Dendritic cell treated with granulocyte-macrophage colony-stimulating factor and Interleukin-4, amounts not matched to agents 40 ng/mL and 50 ng/mL, for 4 days (primary cell): ENCODE results near the gene STK39.

Source experiments
- H3K27ac Mint-ChIP-seq: one replicate; pipeline ENCODE4 v1.8.0; 2022; ENCODE audit warnings: mild to moderate bottlenecking, mixed read lengths
- H3K27me3 Mint-ChIP-seq: one replicate; pipeline ENCODE4 v1.8.0; 2022; ENCODE audit warnings: mild to moderate bottlenecking, mixed read lengths
- H3K36me3 Mint-ChIP-seq: one replicate; pipeline ENCODE4 v1.8.0; 2022; ENCODE audit warnings: low read depth, mixed read lengths
- H3K4me1 Mint-ChIP-seq: one replicate; pipeline ENCODE4 v1.8.0; 2022; ENCODE audit warnings: low read depth, mixed read lengths
- H3K4me3 Mint-ChIP-seq: one replicate; pipeline ENCODE4 v1.8.0; 2022; ENCODE audit warnings: mild to moderate bottlenecking, moderate library complexity, mixed read lengths
- H3K9me3 Mint-ChIP-seq: one replicate; pipeline ENCODE4 v1.8.0; 2022; ENCODE audit warnings: mixed read lengths
- intact Hi-C: fragments of 100-400 bp; cut with micrococcal nuclease; formaldehyde crosslinking; loops from one replicate; pipeline ENCODE4 v1.15.0; 2022

Gene STK39

GRCh38 chr2:168021800-168022587, 225.4 kb downstream of the STK39 start:
- no peaks in the 10 kb centered on the region for H3K9me3 Mint-ChIP-seq
- intact Hi-C loops: no loop called here
- no peak overlapping the region for H3K27ac Mint-ChIP-seq
- peaks cover 16% of the 10 kb centered on the region for H3K4me1 Mint-ChIP-seq
- H3K36me3 Mint-ChIP-seq: no peaks in the 10 kb centered on the region
- no peaks in the 10 kb centered on the region for H3K27me3 Mint-ChIP-seq
- no peak overlapping the region for H3K4me3 Mint-ChIP-seq

DNA sequence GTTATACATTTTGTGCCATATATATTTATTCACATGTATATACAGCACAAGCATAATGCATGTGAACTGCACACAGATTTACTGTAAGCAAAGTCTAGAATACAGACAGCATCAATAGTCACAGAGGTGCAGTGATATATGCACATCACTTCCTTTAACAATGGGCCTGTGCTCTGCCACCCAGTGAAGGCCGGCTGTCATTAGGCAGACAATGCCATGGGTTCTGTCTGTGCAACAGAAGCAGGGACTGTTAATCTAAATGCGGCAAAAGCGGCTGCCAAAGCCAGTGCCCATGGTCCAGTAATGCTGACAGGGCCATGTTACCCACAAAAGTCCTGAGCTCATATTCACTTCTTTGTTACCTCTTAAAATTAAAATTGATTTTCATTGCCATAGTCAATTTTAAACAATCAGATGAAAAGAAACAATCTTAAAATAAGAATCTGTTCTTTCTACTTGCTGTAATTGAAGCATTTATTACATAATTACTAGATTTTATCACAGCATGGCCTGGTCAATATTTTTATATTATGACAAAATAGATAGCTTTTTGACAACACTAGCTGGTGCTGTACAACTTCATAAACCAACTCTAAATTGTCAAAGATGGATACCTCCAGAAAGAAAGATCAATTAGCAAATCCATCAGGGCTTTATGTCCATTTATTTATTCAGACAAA, 232.0 kb downstream of the STK39 start:
- Mint-ChIP-seq H3K4me3 (no peak overlapping the region), H3K27ac (no peak overlapping the region), H3K4me1 (no peaks in the 10 kb centered on the region), H3K9me3 (no peaks in the 10 kb centered on the region), H3K27me3 (no peaks in the 10 kb centered on the region), H3K36me3 (peaks cover 6% of the 10 kb centered on the region)
- intact Hi-C loops: no loop called here

- Mint-ChIP-seq H3K4me3 (no peak overlapping the region), H3K36me3 (peaks cover 21% of the 10 kb centered on the region), H3K4me1 (no peaks in the 10 kb centered on the region), H3K9me3 (no peaks in the 10 kb centered on the region), H3K27me3 (no peaks in the 10 kb centered on the region), H3K27ac (no peak overlapping the region)
- intact Hi-C loops: no loop called here
Observed at GRCh38 chr2:168009900-168010299, 237.5 kb downstream of the STK39 start.

GRCh38 chr2:168008646-168009195, 238.7 kb downstream of the STK39 start:
- no peak overlapping the region for H3K27ac Mint-ChIP-seq
- no peak overlapping the region for H3K4me3 Mint-ChIP-seq
- H3K27me3 Mint-ChIP-seq: no peaks in the 10 kb centered on the region
- no peaks in the 10 kb centered on the region for H3K4me1 Mint-ChIP-seq
- peaks cover 28% of the 10 kb centered on the region for H3K36me3 Mint-ChIP-seq
- intact Hi-C loops: no loop called here
- H3K9me3 Mint-ChIP-seq: no peaks in the 10 kb centered on the region

DNA sequence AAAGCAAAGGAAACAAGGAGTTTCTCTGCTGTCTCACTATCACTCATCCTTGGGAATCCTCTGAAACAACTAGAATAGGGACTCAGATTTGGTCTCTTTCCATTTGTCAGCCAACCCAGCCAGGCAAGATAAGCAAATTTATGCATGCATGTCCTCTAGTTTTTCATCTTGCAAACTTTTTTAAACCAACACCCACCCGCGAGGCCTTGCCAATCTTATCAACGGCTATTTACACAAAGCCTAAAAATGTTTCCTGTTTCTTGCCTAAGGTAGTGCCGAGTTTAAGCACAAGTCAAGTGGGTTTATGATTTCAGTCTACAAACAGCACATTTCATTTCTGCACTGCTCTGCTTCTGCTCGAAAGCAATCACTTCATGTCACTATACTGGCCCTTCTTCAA, 240.9 kb downstream of the STK39 start:
- no peaks in the 10 kb centered on the region for H3K9me3 Mint-ChIP-seq
- H3K27me3 Mint-ChIP-seq: no peaks in the 10 kb centered on the region
- no peak overlapping the region for H3K4me3 Mint-ChIP-seq
- no peak overlapping the region for H3K27ac Mint-ChIP-seq
- H3K4me1 Mint-ChIP-seq: peaks cover 6% of the 10 kb centered on the region
- intact Hi-C loops: no loop called here
- H3K36me3 Mint-ChIP-seq: peaks cover 22% of the 10 kb centered on the region

GRCh38 chr2:168005586-168005985, 241.8 kb downstream of the STK39 start:
- no peak overlapping the region for H3K4me3 Mint-ChIP-seq
- no peak overlapping the region for H3K27ac Mint-ChIP-seq
- H3K4me1 Mint-ChIP-seq: peaks cover 6% of the 10 kb centered on the region
- peaks cover 22% of the 10 kb centered on the region for H3K36me3 Mint-ChIP-seq
- intact Hi-C loops: no loop called here
- H3K27me3 Mint-ChIP-seq: no peaks in the 10 kb centered on the region
- H3K9me3 Mint-ChIP-seq: no peaks in the 10 kb centered on the region

GRCh38 chr2:168003876-168004275, 243.5 kb downstream of the STK39 start:
- Mint-ChIP-seq H3K9me3 (no peaks in the 10 kb centered on the region), H3K36me3 (peaks cover 27% of the 10 kb centered on the region), H3K4me1 (peaks cover 6% of the 10 kb centered on the region), H3K27ac (no peak overlapping the region), H3K27me3 (no peaks in the 10 kb centered on the region), H3K4me3 (no peak overlapping the region)
- intact Hi-C loops: no loop called here

DNA sequence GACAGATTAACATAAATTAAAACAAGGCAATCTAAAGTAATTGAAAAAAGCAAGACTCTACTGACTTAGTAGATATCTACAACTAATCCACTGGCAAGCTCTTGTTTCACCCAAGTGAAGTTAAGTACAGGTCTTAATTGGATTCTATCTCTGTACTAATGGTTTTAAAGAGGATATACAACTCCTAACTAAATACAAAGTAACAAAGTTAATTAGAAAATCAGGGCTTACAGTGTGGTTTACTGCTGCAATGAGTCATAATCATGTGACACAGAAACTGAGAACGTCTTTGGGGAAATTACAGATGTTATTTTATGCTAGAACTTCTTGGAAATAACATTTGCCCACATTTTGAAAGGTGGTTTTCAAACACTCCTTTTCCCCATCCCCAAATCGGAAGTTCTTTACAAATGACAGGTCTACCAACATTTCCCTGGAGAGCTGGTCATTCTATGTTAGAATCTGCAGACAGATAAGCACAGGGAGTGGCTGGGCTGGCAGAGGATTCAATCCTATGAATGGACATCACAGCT, 245.3 kb downstream of the STK39 start:
- Mint-ChIP-seq H3K4me1 (peaks cover 6% of the 10 kb centered on the region), H3K36me3 (peaks cover 17% of the 10 kb centered on the region), H3K4me3 (no peak overlapping the region), H3K27ac (no peak overlapping the region), H3K27me3 (no peaks in the 10 kb centered on the region), H3K9me3 (no peaks in the 10 kb centered on the region)
- intact Hi-C loops: no loop called here

DNA sequence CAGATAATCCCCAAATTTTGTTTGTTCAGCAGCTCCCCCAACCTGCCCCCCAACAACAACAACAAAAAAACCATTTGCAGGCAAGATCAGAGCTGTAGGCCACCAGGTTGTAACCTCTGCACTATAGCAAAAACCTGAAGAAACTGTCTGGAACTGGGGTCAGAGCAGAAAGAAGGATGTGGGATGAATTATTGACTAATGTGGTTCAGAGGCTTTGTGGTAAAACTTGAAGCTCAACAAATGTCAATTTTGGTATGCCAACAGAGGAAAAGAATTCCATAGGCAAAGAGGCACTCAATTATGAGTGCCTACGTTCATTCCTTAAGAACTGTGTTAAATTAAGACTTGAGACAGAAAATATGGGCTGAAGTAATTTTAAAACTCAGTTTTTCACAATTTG, 255.1 kb downstream of the STK39 start:
- no peaks in the 10 kb centered on the region for H3K4me1 Mint-ChIP-seq
- H3K9me3 Mint-ChIP-seq: no peaks in the 10 kb centered on the region
- H3K36me3 Mint-ChIP-seq: no peaks in the 10 kb centered on the region
- H3K27me3 Mint-ChIP-seq: no peaks in the 10 kb centered on the region
- intact Hi-C loops: no loop called here
- no peak overlapping the region for H3K4me3 Mint-ChIP-seq
- H3K27ac Mint-ChIP-seq: no peak overlapping the region

DNA sequence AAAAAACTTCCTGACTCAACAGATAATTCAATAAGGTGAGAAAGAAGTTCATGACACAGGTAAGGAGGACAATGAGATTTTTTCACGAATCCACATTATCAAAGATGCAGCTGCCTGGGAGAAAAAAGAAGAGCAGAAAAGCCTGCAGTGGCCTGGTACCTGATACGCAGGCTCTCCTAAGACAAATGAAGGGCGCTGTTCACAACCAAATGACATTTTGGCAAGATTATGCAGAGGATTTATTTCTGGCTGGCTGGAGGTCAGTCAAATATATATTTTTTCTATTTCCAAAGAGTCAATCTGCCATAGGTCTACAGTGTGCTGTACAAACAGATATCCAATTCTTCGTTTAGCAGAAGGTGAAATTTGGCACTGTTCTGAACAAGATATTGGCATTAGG, 257.3 kb downstream of the STK39 start:
- Mint-ChIP-seq H3K9me3 (no peaks in the 10 kb centered on the region), H3K4me3 (no peak overlapping the region), H3K36me3 (no peaks in the 10 kb centered on the region), H3K4me1 (no peaks in the 10 kb centered on the region), H3K27me3 (no peaks in the 10 kb centered on the region), H3K27ac (no peak overlapping the region)
- intact Hi-C loops: no loop called here

- no peaks in the 10 kb centered on the region for H3K27me3 Mint-ChIP-seq
- intact Hi-C loops: no loop called here
- no peaks in the 10 kb centered on the region for H3K4me1 Mint-ChIP-seq
- H3K27ac Mint-ChIP-seq: no peak overlapping the region
- peaks cover 3% of the 10 kb centered on the region for H3K36me3 Mint-ChIP-seq
- H3K9me3 Mint-ChIP-seq: no peaks in the 10 kb centered on the region
- H3K4me3 Mint-ChIP-seq: no peak overlapping the region
Observed at GRCh38 chr2:167988296-167988695, 259.1 kb downstream of the STK39 start.

DNA sequence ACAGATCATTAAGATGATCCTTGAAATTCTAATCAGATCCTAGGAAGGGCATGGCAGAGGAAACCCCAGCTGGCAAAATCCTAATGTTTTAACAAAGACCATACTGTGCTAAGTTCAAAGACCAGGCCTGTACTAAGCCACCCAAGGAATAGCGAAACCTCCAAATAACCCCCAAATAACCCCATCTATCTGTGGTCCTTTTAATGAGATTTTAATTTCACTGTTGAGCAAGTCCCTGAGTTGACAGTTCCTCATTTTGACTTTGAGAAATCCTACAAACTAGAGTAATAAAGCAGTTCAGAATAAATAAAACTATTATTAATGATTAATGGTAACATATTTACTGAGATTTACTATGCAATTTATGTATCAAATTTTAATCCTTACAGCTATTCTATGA, 259.8 kb downstream of the STK39 start:
- Mint-ChIP-seq H3K36me3 (peaks cover 7% of the 10 kb centered on the region), H3K27me3 (no peaks in the 10 kb centered on the region)

DNA sequence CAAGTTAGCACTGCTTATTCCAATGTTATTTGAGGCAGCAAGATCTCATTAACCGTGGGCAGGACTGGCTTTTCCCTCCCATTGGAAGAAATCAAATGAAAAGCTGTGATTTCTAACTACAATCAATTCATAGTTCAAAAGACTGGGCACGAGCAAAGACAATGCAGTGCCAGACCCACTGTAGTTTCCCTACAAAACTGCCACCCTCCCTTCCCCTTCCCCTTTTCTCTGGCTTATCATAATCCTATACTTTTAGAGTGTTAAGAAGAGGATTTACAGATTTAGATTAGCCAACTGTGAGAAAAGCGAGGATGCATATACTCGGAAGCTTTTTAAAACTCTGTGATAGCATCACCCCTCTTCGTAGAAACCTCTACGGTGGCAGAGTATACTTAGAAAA, 260.4 kb downstream of the STK39 start:
- intact Hi-C loops: no loop called here
- no peak overlapping the region for H3K27ac Mint-ChIP-seq
- H3K4me1 Mint-ChIP-seq: no peaks in the 10 kb centered on the region
- H3K36me3 Mint-ChIP-seq: peaks cover 7% of the 10 kb centered on the region
- H3K4me3 Mint-ChIP-seq: no peak overlapping the region
- H3K27me3 Mint-ChIP-seq: no peaks in the 10 kb centered on the region
- H3K9me3 Mint-ChIP-seq: no peaks in the 10 kb centered on the region

More for the DNA sequence above, 259.8 kb downstream of the STK39 start:
- no peaks in the 10 kb centered on the region for H3K9me3 Mint-ChIP-seq
- H3K4me1 Mint-ChIP-seq: no peaks in the 10 kb centered on the region
- intact Hi-C loops: no loop called here
- H3K4me3 Mint-ChIP-seq: no peak overlapping the region
- no peak overlapping the region for H3K27ac Mint-ChIP-seq

- no peaks in the 10 kb centered on the region for H3K9me3 Mint-ChIP-seq
Observed at GRCh38 chr2:167986223-167986622, 261.2 kb downstream of the STK39 start.

More at GRCh38 chr2:167986223-167986622, 261.2 kb downstream of the STK39 start:
- intact Hi-C loops: no loop called here
- Mint-ChIP-seq H3K27ac (no peak overlapping the region), H3K4me1 (no peaks in the 10 kb centered on the region), H3K36me3 (peaks cover 7% of the 10 kb centered on the region), H3K4me3 (no peak overlapping the region), H3K27me3 (no peaks in the 10 kb centered on the region)
